Muscle of leg (tissue), 11 donors: ENCODE results near the gene ZNF341. TPM values are rescaled to one million over a fixed set of nuclear protein-coding genes. Genes with fewer than 3 reads are reported as not detected.

Experiments used
- DNase-seq: peaks from one replicate; pipeline ENCODE4 v3.0.0; 2013
- H3K27ac ChIP-seq: one replicate; pipeline ENCODE4 v1.5.1; 2013; ENCODE audit warnings: mild to moderate bottlenecking, low read length, control low read depth
- H3K27me3 ChIP-seq: one replicate; pipeline ENCODE4 v1.6.1; 2013; ENCODE audit warnings: low read length; ENCODE audit not compliant: control insufficient read depth, insufficient read depth
- H3K36me3 ChIP-seq: one replicate; pipeline ENCODE4 v1.6.1; 2013; ENCODE audit warnings: low read length; ENCODE audit not compliant: control insufficient read depth, insufficient read depth
- H3K4me1 ChIP-seq: one replicate; pipeline ENCODE4 v1.6.1; 2013; ENCODE audit warnings: low read length; ENCODE audit not compliant: control insufficient read depth, insufficient read depth
- H3K4me3 ChIP-seq: one replicate; pipeline ENCODE4 v1.5.1; 2013; ENCODE audit warnings: low read length, control low read depth
- H3K9me3 ChIP-seq: replicated peaks from 2 replicates; pipeline ENCODE4 v1.6.1; 2013; ENCODE audit warnings: low read depth, low read length; ENCODE audit not compliant: control insufficient read depth
- WGBS: methylation state at CpG from one replicate; pipeline ENCODE4 v1.1.5; 2013; ENCODE audit warnings: missing lambda C conversion rate; ENCODE audit not compliant: insufficient coverage; 5-methylcytosine and 5-hydroxymethylcytosine counted together
- polyA plus RNA-seq, 8 donors: library from polyadenylated mRNA; unstranded; fragments of 120-200 nt; gene quantifications; one replicate each; pipeline versions ENCODE4 v1.2.1 to v1.2.3, GENCODE V29; 2013; ENCODE audit warnings: inconsistent platforms in 1 of 8, low replicate concordance in 1 of 8; ENCODE audit not compliant: insufficient read length in 8 of 8, insufficient read depth in 1 of 8
- total RNA-seq: library from RNA; stranded (reverse); fragments of 120-200 nt; gene quantifications from one replicate; pipeline ENCODE4 v1.2.4, GENCODE V29; 2013

The ZNF341 gene
- total and polyA plus RNA-seq, 9 donors: 1.3 to 3.2 (median 2.8) TPM

DNA sequence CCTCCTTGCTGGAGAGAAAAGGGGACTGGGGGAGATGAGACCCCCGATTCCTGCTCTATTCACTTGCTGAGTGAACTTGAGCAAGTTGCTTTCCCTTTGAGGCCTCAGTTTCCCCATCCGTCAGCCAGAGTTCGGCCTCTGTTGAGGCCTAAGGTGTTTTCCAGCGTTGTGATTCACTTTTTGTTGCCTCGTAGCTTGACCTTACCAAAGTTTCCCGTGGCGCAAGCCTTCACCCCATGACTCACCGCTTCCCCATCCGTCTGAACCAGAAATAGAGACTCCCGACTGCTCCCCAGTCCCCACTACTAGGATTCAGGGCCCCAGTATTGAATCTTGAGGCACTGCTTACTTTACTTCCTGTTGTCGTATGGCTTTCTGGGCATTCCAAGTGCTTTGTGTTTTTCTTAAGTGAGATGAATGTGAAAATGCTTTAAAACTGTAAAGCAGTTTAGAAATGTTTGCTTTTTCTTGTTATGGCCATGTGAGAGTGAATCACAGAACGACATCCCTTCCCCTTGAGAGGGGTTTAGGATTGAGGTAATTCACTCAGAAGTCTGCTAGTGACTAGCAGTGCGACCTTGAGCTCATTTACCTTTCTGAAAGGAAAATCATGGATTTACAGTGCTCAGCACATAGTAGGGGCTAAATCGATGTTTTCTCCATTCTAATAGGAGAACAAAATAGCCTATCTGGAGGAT, 80.5 kb downstream of the ZNF341 start:
- Histone ChIP-seq H3K27ac (peak overlapping the region; percentile 97), H3K9me3 (no peaks in the 10 kb centered on the region), H3K36me3 (peaks cover 5% of the 10 kb centered on the region), H3K4me3 (peak overlapping the region; percentile 86), H3K4me1 (peaks cover 19% of the 10 kb centered on the region), H3K27me3 (no peaks in the 10 kb centered on the region)
- DNase-seq: peak; percentile 66
- WGBS: 6% methylated on average over 5 of the region's 14 CpGs

DNA sequence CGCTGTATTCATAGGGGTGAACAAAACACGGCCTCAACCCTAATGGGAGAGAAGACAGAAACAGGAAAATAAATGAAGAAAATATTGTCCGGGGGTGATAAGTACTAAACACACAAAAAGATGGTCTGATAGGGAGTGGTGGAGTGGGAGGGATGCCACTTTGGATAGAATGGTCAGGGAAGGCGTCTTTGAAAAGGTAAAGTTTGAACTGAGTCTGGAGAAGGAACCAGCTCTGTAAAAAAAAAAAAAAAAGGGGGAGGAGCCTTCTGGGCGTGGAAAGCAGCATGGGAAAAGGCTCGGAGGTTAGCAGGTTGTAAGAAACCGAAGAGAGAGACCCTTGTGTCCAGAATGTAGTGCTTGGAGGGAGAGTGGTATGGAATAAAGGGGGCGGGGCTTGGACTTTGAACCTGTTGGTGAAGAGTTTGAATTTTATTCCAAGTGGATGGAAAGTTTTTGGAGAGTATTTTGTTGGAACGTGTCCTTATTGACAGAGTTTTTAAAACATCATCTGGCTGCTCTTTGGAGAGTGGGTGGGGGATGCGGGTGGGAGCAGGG, 81.2 kb downstream of the ZNF341 start:
- Histone ChIP-seq H3K36me3 (peaks cover 5% of the 10 kb centered on the region), H3K27ac (peak overlapping the region; percentile 97), H3K9me3 (no peaks in the 10 kb centered on the region), H3K4me3 (peak overlapping the region; percentile 86), H3K27me3 (no peaks in the 10 kb centered on the region), H3K4me1 (peaks cover 19% of the 10 kb centered on the region)
- peak; percentile 63 for DNase-seq
- 28% methylated on average over 8 of the region's 10 CpGs for WGBS

DNA sequence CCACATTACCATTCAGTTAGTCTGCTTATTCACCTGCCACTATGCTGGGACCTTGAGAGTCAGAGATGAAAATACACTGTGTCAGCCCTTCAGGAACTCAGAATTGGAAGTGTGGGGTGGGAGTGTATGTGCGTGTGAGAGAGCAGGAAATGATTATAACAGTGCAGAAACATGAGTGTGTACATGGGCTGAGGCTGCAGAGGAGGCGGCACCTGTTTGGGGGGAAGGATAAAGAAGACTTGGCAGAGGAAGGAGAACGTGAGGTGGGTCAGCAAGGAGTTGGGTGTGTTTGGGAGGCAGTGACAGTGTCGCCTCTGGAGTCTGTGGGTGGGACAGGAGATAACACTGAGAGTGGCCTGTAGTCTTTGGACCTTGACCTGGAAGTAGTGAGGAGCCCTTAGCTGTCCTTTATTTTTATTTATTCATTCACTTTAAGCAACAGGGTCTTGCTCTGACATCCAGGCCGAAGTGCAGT, 82.5 kb downstream of the ZNF341 start:
- DNase-seq: no peak
- WGBS: 53% methylated on average over 4 of the region's 5 CpGs
- H3K36me3 ChIP-seq: peaks cover 5% of the 10 kb centered on the region
- no peaks in the 10 kb centered on the region for H3K27me3 ChIP-seq
- H3K4me3 ChIP-seq: no peak overlapping the region
- H3K27ac ChIP-seq: no peak overlapping the region
- H3K9me3 ChIP-seq: no peaks in the 10 kb centered on the region
- peaks cover 19% of the 10 kb centered on the region for H3K4me1 ChIP-seq

DNA sequence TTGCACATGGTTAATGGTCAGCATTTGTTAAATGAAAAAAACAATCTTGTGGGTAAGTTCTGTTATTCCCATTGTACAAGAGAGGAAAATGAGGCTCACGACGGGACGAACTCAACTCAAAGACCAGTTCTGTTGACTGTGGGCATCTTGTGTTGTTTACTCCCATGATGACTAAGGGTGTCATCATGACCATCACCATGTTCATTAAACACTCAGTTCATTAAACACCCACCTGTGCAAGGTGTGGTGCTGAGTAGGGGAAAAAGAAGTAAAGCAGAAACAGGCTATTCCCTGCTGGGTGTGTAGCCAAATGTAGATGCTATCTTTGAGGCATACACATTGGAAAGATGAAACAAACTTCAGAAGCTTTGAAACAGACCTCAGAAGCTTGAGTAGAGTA, 83.9 kb downstream of the ZNF341 start:
- Histone ChIP-seq H3K36me3 (peaks cover 5% of the 10 kb centered on the region), H3K9me3 (no peaks in the 10 kb centered on the region), H3K27ac (no peak overlapping the region), H3K4me1 (peaks cover 19% of the 10 kb centered on the region), H3K4me3 (no peak overlapping the region), H3K27me3 (no peaks in the 10 kb centered on the region)
- no peak for DNase-seq
- WGBS: no CpG with 5 or more reads among the region's 3 CpGs

DNA sequence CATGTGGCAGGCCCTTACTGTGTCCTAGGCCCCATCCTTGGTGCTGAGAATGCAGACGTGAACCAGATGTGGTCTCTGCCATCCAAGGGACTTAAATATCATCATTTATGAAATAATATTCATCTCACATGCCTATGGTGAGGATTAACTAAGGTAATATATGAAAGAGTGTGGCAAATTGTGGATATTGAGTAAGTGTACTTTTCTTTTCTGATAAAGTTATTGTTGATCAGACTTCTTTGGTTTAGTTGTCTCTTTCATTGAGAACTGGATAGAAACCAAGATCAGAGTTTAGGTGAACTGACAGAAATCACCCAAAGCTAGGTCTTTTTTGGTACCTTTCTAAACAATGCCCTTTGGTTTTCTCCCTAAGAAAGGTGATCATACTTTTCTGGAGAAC, 84.4 kb downstream of the ZNF341 start:
- peaks cover 19% of the 10 kb centered on the region for H3K4me1 ChIP-seq
- no peaks in the 10 kb centered on the region for H3K9me3 ChIP-seq
- no peak overlapping the region for H3K27ac ChIP-seq
- peaks cover 5% of the 10 kb centered on the region for H3K36me3 ChIP-seq
- WGBS: no CpG with 5 or more reads among the region's 1 CpG
- no peak for DNase-seq
- H3K4me3 ChIP-seq: no peak overlapping the region
- H3K27me3 ChIP-seq: no peaks in the 10 kb centered on the region

DNA sequence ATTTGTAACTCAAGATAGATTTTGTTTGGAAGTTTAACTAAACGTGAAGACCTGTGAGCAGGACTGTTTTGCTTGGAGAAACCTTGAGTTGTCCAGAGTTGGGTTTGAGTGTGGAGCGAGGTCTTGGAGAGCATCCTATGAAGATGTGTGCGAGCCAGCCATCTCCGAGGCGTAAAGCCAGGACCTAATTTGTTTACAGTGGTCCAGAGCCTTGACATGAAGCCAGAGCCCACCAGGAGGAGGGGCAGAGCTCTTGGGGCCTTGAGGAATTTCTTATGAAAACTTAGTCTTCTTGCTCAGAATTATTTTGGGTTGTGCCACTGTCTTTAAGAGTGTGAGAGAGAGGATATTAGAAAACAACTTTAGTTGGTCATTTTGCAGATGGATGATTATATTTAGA, 85.6 kb downstream of the ZNF341 start:
- Histone ChIP-seq H3K4me1 (peaks cover 15% of the 10 kb centered on the region), H3K27me3 (no peaks in the 10 kb centered on the region), H3K36me3 (peaks cover 5% of the 10 kb centered on the region), H3K4me3 (no peak overlapping the region), H3K9me3 (no peaks in the 10 kb centered on the region), H3K27ac (no peak overlapping the region)
- WGBS: 72% methylated on average over 5 of the region's 5 CpGs
- DNase-seq: no peak

DNA sequence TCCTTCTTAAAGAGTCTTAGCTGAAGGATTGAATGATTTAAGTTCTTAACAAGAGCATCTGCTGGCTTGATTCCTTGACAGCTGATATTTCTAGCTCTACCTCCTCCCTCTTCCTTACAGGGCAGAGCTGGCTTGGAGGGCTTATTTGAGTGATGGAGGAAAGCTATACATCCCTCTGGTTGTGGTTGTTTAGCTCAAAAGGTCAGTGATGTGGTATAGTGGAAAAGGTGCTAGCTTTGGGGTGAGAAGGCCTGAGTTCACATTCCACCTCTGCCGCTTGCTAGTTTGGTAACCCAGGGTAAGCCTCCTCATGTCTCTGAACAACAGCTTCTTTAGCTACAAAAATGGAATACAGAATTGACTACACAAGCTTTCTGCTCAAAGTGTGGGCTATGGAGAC, 87.7 kb downstream of the ZNF341 start:
- H3K9me3 ChIP-seq: no peaks in the 10 kb centered on the region
- H3K27me3 ChIP-seq: no peaks in the 10 kb centered on the region
- no peak for DNase-seq
- no CpG with 5 or more reads among the region's 1 CpG for WGBS
- H3K36me3 ChIP-seq: peaks cover 5% of the 10 kb centered on the region
- H3K4me1 ChIP-seq: no peaks in the 10 kb centered on the region
- H3K27ac ChIP-seq: no peak overlapping the region
- no peak overlapping the region for H3K4me3 ChIP-seq

DNA sequence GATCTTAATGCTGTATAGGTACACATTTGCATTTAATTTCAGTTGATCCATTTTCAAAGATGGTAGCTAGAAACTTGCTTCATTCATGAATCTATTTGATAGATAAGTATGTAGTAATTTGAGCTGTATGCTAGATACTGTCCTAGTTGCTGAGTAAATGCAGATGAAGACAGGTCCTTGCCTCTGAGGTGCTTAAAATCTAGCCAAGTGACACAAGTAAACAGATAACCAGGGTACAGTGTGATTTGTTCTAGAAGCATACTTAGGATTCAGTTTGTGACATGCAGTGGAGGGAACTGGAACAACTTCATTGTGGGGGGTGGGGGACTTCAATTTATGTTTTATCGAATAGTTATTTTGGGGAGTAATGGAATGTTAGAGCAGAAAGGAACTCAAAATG, 88.6 kb downstream of the ZNF341 start:
- Histone ChIP-seq H3K36me3 (no peaks in the 10 kb centered on the region), H3K4me3 (no peak overlapping the region), H3K27me3 (no peaks in the 10 kb centered on the region), H3K27ac (no peak overlapping the region), H3K4me1 (no peaks in the 10 kb centered on the region), H3K9me3 (no peaks in the 10 kb centered on the region)
- no peak for DNase-seq
- 83% methylated on average over 1 of the region's 1 CpG for WGBS

DNA sequence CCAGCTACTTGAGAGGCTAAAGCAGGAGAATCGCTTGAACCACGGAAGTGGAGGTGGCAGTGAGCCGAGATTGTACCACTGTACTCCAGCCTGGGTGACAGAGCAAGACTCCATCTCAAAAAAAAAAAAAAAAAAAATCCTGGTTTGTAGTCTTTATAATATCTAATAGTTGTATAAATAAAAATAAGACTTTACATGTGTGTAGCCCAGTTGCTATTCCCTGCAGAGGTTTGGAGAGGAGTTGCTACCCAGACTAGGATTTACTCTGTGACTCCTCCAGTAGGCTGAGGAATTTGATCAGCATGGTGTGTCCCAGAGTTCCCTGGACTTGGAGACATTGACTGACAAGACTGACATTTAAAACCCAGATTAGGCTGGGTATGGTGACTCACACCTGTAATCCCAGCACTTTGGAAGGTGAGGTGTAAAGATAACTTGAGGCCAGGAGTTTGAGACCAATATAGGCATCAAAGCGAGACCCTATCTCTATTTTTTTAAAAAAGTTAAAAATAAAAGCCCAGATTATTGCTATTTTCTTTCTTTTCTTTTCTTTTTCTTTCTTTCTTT, 89.6 kb downstream of the ZNF341 start:
- Histone ChIP-seq H3K36me3 (no peaks in the 10 kb centered on the region), H3K4me1 (no peaks in the 10 kb centered on the region), H3K4me3 (no peak overlapping the region), H3K9me3 (no peaks in the 10 kb centered on the region), H3K27ac (no peak overlapping the region), H3K27me3 (no peaks in the 10 kb centered on the region)
- DNase-seq: no peak
- WGBS: no CpG with 5 or more reads among the region's 4 CpGs

DNA sequence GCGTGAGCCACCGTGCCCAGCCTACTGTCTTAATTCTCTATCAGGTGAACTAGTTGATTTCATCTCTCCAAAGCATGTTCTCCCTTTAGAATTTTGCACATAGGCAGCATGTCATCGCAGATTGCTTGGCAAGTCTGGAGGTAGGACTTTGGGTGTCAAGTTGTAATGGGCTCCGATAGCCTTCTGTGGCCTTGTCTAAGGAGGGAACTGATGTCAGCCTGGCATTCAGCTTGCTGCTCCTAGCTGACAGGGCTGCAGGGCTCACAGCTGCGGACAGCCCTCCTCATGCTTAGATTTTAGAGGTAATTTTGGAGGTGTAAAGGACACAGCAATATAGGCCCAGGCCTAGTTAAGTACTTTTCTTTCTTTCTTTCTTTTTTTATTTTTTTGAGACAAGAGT, 90.6 kb downstream of the ZNF341 start:
- Histone ChIP-seq H3K27ac (no peak overlapping the region), H3K4me1 (peaks cover 1% of the 10 kb centered on the region), H3K36me3 (no peaks in the 10 kb centered on the region), H3K4me3 (no peak overlapping the region), H3K9me3 (no peaks in the 10 kb centered on the region), H3K27me3 (no peaks in the 10 kb centered on the region)
- WGBS: 96% methylated on average over 5 of the region's 5 CpGs
- no peak for DNase-seq
